Right hindlimb (tissue), 1 donor: ENCODE measurements around the gene ARSA.

Experiments
- DNase-seq: peaks from one replicate; pipeline ENCODE4 v3.0.0-alpha.2; 2018

ARSA gene

DNA sequence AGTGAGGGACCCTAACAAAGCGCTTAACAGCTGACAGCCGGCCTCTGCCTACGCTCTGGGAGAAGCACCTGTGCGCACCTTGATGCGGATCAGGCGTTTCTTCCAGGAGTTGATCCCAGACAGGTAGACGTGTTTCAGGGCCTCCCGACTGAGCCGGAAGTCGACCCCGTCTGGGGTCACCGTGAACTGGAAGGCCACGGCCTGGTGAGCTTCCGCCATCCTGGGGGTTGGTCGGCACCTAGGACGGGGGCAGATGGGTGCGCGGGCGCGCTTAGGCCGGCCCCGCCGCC lies 50.3 kb downstream of the ARSA start:
- DNase-seq = no peak

DNA sequence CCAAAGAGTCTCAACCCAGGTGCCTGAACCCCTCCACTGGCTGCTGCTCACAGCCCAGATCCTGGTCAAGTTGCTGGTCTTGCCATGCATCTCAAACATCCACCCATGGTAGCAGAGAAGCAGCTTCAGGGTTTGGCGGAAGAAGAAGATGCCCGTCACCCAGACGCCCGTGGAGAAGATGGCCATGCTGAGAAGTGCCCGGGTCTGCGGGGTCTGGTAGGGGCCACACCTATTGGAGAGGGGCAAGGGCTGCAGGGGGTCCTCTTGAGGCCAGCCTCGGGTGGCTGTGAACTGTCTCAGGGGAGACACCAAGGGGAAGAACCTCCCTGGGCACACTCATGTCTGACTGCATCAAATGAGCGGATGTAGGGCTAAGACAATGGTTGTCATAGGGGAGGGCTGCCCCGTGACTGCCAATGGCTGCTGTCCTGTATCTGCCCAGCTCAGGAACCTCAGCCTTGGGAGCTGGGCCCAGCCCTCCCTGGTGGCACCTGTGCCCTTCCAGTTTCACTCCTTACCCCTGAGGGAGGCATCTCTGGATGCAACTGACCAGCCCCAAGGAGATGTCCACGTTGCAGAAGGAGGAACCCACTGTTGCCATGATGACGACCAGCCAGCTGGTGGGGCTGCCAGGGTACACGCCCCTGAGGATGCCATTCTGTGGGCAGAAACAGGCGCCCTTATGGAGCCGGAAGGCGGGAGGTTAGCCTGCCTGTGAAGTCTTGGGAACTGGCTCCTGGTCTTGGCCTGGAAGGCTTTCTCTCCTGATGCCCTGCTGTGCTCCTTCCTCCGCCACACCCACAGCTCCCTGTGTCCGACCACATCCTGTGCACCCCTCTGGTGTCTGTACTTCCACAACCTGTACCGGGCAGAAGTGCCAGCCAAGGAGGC lies 50.9 kb downstream of the ARSA start:
- no peak for DNase-seq

DNA sequence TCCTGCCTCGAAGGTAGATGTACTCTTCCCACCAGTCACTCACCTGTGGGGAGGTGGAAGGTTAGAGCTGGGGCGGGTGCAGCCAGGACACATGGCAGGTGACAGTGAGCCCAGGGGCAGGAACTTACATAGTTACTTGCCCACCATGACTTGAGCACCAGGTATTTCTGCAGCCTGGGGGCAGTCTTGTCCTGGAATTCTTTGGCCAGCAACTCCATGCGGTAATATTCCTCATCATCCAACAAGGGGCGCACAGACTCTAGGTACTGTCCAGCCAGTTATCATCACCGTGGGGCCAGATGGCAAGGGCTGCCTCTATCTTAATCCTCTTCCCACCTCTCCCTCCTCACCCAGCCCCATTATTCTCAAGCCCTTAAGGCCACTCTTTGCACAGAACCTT lies 51.9 kb downstream of the ARSA start:
- DNase-seq = no peak

DNA sequence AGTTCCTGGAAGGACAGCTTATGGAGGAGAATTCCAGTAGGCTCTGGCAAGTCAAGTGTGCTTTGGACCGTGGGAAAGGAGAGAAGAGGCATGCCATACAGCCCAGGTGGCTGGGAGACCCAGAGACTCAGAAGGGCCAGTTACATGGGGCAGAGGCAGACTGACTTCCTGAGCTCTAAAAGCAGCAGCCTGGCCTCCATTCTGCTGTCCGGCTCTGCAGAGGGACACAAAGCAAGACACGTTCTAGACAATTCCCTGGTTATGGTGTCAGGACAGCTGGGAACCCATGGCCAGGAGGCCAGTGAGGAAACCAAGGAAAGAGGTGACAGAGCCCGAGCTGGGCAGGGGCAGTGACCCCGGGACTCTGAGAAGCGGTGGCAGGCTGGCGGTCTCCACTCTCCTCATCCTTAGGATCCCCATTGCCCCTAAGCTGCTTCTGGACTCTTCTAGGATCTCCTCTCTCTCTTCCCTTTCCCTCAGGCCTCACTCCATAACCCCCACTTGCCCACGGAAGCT lies 52.5 kb downstream of the ARSA start:
- DNase-seq = no peak
